GM18511 (cell line): ENCODE data around the gene RARB.

Source experiments
- ATAC-seq: cut with Tn5 transposase; IDR thresholded peaks from one replicate; pipeline ENCODE4 v1.9.1; 2021; ENCODE audit warnings: mild to moderate bottlenecking, moderate library complexity; ENCODE audit not compliant: unreplicated experiment

The RARB gene

GRCh38 chr3:25589783-25590258 lies 161.8 kb downstream of the RARB start:
- ATAC-seq, result no peak

- ATAC-seq, result peak; percentile 43
These were observed 164.5 kb downstream of the RARB start for GRCh38 chr3:25592510-25592968.

- ATAC-seq, result no peak
These were observed 164.9 kb downstream of the RARB start for GRCh38 chr3:25593001-25593400.

- ATAC-seq, result peak; percentile 59
These were observed 166.0 kb downstream of the RARB start for GRCh38 chr3:25594007-25594502.

GRCh38 chr3:25597535-25598101 lies 169.6 kb downstream of the RARB start:
- no peak for ATAC-seq

- ATAC-seq, result peak; percentile 20
These were observed 175.6 kb downstream of the RARB start for GRCh38 chr3:25603703-25604102.

GRCh38 chr3:25604107-25604805 lies 176.2 kb downstream of the RARB start:
- ATAC-seq, result peak; percentile 52

GRCh38 chr3:25610167-25610566 lies 182.1 kb downstream of the RARB start:
- peak; percentile 46 for ATAC-seq

- ATAC-seq, result no peak
These were observed 182.7 kb downstream of the RARB start for GRCh38 chr3:25610779-25611178.

GRCh38 chr3:25611193-25611592 lies 183.1 kb downstream of the RARB start:
- no peak for ATAC-seq

GRCh38 chr3:25618028-25618427 lies 190.0 kb downstream of the RARB start:
- ATAC-seq, result no peak

- no peak for ATAC-seq
These were observed 191.3 kb downstream of the RARB start for GRCh38 chr3:25619382-25619781.

GRCh38 chr3:25620493-25620892 lies 192.4 kb downstream of the RARB start:
- no peak for ATAC-seq

- no peak for ATAC-seq
These were observed 193.0 kb downstream of the RARB start for GRCh38 chr3:25621087-25621486.

- ATAC-seq, result no peak
These were observed 203.9 kb downstream of the RARB start for GRCh38 chr3:25631989-25632388.

- ATAC-seq, result no peak
These were observed 205.9 kb downstream of the RARB start for GRCh38 chr3:25633919-25634318.

- no peak for ATAC-seq
These were observed 207.0 kb downstream of the RARB start for GRCh38 chr3:25635038-25635437.
